ENCODE data around the gene CUL3. TPM values are rescaled to one million over a fixed set of nuclear protein-coding genes. Genes with fewer than 3 reads are reported as not detected.

The CUL3 gene
- total and polyA plus RNA-seq, 2 of the 13 experiments (the other 11 are each of a cell fraction or from before 2014, with no cell fraction given), result 33.2 to 62.3 TPM

DNA sequence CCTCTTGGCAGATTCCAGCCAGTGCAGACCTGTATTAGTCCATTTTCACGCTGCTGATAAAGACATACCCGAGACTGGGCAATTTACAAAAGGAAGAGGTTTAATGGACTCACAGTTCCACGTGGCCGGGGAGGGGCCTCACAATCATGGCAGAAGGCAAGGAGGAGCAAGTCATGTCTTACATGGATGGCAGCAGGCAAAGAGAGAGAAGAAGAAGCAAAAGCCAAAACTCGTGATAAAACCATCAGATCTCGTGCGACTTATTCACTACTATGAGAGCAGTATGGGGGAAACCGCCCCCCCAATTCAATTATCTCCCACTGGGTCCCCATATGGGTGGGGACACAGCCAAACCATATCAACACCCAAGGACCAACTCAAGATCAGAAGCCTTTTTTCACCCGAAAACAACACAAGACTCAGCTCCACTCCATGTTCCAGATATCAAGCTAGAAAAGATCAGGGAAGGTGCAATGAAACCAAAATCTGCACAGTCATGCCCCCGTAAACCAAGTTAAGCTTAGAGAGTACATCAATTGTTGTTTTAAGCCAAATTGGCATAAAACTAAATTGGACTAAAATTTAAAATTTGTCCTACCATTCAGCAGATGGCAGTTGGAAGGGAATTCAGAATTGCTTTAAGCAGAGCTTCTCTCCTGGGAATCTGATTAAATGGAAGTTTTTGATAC, 127.6 kb downstream of the CUL3 start:
- no peaks in the 10 kb centered on the region for H4K20me1 ChIP-seq (ENCODE audit: insufficient read depth, low read length)
- no peak overlapping the region for H3K27ac ChIP-seq (ENCODE audit: extremely low read length, insufficient read depth, low read length)
- ATAC-seq (no peak), DNase-seq (ENCODE audit: low spot score) (no peak), FAIRE-seq (no peak)
- 27% methylated on average over 10 of the region's 10 CpGs for WGBS (ENCODE audit: low lambda C conversion rate)
- H3K27me3 ChIP-seq (ENCODE audit: control insufficient read depth in 1 of 2, insufficient read depth in 2 of 2, low read length in 2 of 2), result no peaks in the 10 kb centered on the region
- no peak overlapping the region for H3K4me2 ChIP-seq (ENCODE audit: low read depth, low read length)
- intact Hi-C loops (cut with micrococcal nuclease; ENCODE audit: unreplicated experiment) (no loop called here), in situ Hi-C loops (cut with HindIII; ENCODE audit: extremely low pct_ligation_motif_present, low pct_unique_long_range_greater_than_20kb) (no loop called here)
- no TSS peak for BruUV-seq (replicated peaks)
- no peak overlapping the region for H3K9ac ChIP-seq (ENCODE audit: insufficient read depth, low read depth, low read length)
- H3K79me2 ChIP-seq (ENCODE audit: insufficient read depth, low read length), result no peaks in the 10 kb centered on the region
- no peak overlapping the region for H2AFZ ChIP-seq (ENCODE audit: low read length)
- ChIA-PET CTCF (ENCODE audit: low intra/inter-chr PET ratio, low total read pairs) (no interaction called here), POLR2A (no interaction called here)
- no peaks in the 10 kb centered on the region for H3K4me1 ChIP-seq (ENCODE audit: insufficient read depth, low read length)
- H3K36me3 ChIP-seq (replicated peaks in 1 of 2; ENCODE audit: control insufficient read depth in 1 of 2, insufficient read depth in 2 of 2, low read length in 2 of 2), result no peaks in the 10 kb centered on the region
- no peaks in the 10 kb centered on the region for H3K9me3 ChIP-seq (ENCODE audit: low read length)
- H3K4me3 ChIP-seq (replicated peaks in 1 of 3; ENCODE audit: insufficient read depth in 1 of 3, low read depth in 2 of 3, low read length in 3 of 3), result no peak overlapping the region
- TF ChIP-seq ZBTB38 (CRISPR knock-in tag; IDR thresholded peaks at IDR 0.05) (no peak), AHR (CRISPR knock-in tag; IDR thresholded peaks at IDR 0.05) (no peak), MAFK (conservative IDR thresholded peaks at IDR 0.05 in 1 of 2, IDR thresholded peaks at IDR 0.05 in 1 of 2; ENCODE audit: low read length in 2 of 2) (peak in 1 of 2 experiments; percentile 12; a peak in 1 of 4 replicates), RBM39 (IDR thresholded peaks at IDR 0.05; ENCODE audit: low read depth, low read length, poor library complexity, severe bottlenecking) (no peak), KLF6 (CRISPR knock-in tag; IDR thresholded peaks at IDR 0.05) (no peak), ZNF563 (CRISPR knock-in tag; IDR thresholded peaks at IDR 0.05) (no peak), ATF1 (CRISPR knock-in tag; IDR thresholded peaks at IDR 0.05) (no peak), ZNF660 (CRISPR knock-in tag; IDR thresholded peaks at IDR 0.05; ENCODE audit: borderline replicate concordance, low read depth) (no peak), ZFP36 (IDR thresholded peaks at IDR 0.05; ENCODE audit: borderline replicate concordance, low read depth, low read length, partially characterized antibody) (no peak), ZNF713 (CRISPR knock-in tag; IDR thresholded peaks at IDR 0.05) (no peak), ZNF251 (CRISPR knock-in tag; IDR thresholded peaks at IDR 0.05) (no peak), NFYB (CRISPR knock-in tag; IDR thresholded peaks at IDR 0.05) (no peak), MLLT10 (CRISPR knock-in tag; IDR thresholded peaks at IDR 0.05) (no peak), ATAD3A (CRISPR knock-in tag; IDR thresholded peaks at IDR 0.05) (no peak)
- TF ChIP-seq, protein P1, sequence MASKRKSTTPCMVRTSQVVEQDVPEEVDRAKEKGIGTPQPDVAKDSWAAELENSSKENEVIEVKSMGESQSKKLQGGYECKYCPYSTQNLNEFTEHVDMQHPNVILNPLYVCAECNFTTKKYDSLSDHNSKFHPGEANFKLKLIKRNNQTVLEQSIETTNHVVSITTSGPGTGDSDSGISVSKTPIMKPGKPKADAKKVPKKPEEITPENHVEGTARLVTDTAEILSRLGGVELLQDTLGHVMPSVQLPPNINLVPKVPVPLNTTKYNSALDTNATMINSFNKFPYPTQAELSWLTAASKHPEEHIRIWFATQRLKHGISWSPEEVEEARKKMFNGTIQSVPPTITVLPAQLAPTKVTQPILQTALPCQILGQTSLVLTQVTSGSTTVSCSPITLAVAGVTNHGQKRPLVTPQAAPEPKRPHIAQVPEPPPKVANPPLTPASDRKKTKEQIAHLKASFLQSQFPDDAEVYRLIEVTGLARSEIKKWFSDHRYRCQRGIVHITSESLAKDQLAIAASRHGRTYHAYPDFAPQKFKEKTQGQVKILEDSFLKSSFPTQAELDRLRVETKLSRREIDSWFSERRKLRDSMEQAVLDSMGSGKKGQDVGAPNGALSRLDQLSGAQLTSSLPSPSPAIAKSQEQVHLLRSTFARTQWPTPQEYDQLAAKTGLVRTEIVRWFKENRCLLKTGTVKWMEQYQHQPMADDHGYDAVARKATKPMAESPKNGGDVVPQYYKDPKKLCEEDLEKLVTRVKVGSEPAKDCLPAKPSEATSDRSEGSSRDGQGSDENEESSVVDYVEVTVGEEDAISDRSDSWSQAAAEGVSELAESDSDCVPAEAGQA (IDR thresholded peaks at IDR 0.05; ENCODE audit: low read depth), result no peak
- TF ChIP-seq, protein P1 (CRISPR knock-in tag; IDR thresholded peaks at IDR 0.05; ENCODE audit: borderline replicate concordance), result no peak
- TF ChIP-seq, protein P2, sequence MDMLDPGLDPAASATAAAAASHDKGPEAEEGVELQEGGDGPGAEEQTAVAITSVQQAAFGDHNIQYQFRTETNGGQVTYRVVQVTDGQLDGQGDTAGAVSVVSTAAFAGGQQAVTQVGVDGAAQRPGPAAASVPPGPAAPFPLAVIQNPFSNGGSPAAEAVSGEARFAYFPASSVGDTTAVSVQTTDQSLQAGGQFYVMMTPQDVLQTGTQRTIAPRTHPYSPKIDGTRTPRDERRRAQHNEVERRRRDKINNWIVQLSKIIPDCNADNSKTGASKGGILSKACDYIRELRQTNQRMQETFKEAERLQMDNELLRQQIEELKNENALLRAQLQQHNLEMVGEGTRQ (IDR thresholded peaks at IDR 0.05; ENCODE audit: low read depth, low read length), result no peak
- TF ChIP-seq, protein P2 (CRISPR knock-in tag; IDR thresholded peaks at IDR 0.05; ENCODE audit: borderline replicate concordance), result no peak
